Parietal lobe (tissue), 1 donor: Measurements from ENCODE around the gene TSG101. TPM values are rescaled to one million over a fixed set of nuclear protein-coding genes. Genes with fewer than 3 reads are reported as not detected.

ENCODE experiments used
- total RNA-seq: library from RNA; depleted of rRNA; stranded (reverse); fragments of >200 nt; gene quantifications from one replicate; pipeline ENCODE4 v1.2.3, GENCODE V29; 2014

The TSG101 gene
- 67.3 TPM for total RNA-seq

GRCh38 chr11:18526521-18527296 lies at the start of gene TSG101:
Gene TSG101, minus strand, starts transcription at chr11:18526942. Its CDS starts 126 bp downstream, at chr11:18526816.

GRCh38 chr11:18455686-18456372 lies 70.9 kb downstream of the TSG101 start, which contains the start of gene LDHAL6A:
Gene LDHAL6A, plus strand, starts transcription at chr11:18455856. Its CDS starts 825 bp downstream, at chr11:18456681.

Other genes starting within 250 kb of the TSG101 start
- 86.7 TPM for gene HPS5, start 204.8 kb downstream of the TSG101 start, total RNA-seq
- 138 TPM for gene GTF2H1, start 204.4 kb downstream of the TSG101 start, total RNA-seq
- gene LDHA, start 132.4 kb downstream of the TSG101 start, total RNA-seq, result 99.2 TPM
- gene LDHC, start 114.6 kb downstream of the TSG101 start, total RNA-seq, result not detected
- 0.94 TPM for gene LDHAL6A, start 71.1 kb downstream of the TSG101 start, total RNA-seq
- 16.9 TPM for gene UEVLD, start 61.8 kb upstream of the TSG101 start, total RNA-seq
- gene MISFA, start 72.8 kb upstream of the TSG101 start, total RNA-seq, result 1.3 TPM
- gene SPTY2D1, start 107.4 kb upstream of the TSG101 start, total RNA-seq, result 10.3 TPM
- 7.5 TPM for gene TMEM86A, start 171.8 kb upstream of the TSG101 start, total RNA-seq
- 0.31 TPM for gene IGSF22, start 199.2 kb upstream of the TSG101 start, total RNA-seq